PFSK-1 (cell line): ENCODE results near the gene CRNKL1.

Experiments
- FOXP2 ChIP-seq: optimal IDR thresholded peaks from 2 replicates; pipeline ENCODE3; 2011; ENCODE audit warnings: borderline replicate concordance, control low read depth, inconsistent platforms; ENCODE audit not compliant: insufficient read depth; ENCODE audit errors: extremely low read length, extremely low read depth
- POLR2AphosphoS5 ChIP-seq: IDR thresholded peaks from 2 replicates; pipeline ENCODE4 v1.6.1; 2012; ENCODE audit warnings: low read depth, mild to moderate bottlenecking, control low read depth, low read length, moderate library complexity
- REST ChIP-seq, 2 experiments: IDR thresholded peaks; 2 replicates each; pipeline versions ENCODE4 v1.6.1 to v1.8.0; 2011 to 2012; ENCODE audit warnings: low read depth in 2 of 2, low read length in 2 of 2, control low read depth in 1 of 2, inconsistent platforms in 1 of 2, mild to moderate bottlenecking in 1 of 2, moderate library complexity in 1 of 2; ENCODE audit not compliant: insufficient read depth in 1 of 2
- SIN3A ChIP-seq: IDR thresholded peaks from 2 replicates; pipeline ENCODE4 v1.6.1; 2012; ENCODE audit warnings: mild to moderate bottlenecking, low read length, moderate library complexity, borderline replicate concordance; ENCODE audit not compliant: insufficient read depth
- TAF1 ChIP-seq: IDR thresholded peaks from 2 replicates; pipeline ENCODE4 v1.6.1; 2012; ENCODE audit warnings: low read length, control low read depth, borderline replicate concordance; ENCODE audit not compliant: insufficient read depth

The CRNKL1 gene

GRCh38 chr20:20021835-20022234, 30.4 kb downstream of the CRNKL1 start:
- no peak for TF ChIP-seq FOXP2
- TF ChIP-seq REST (IDR thresholded peaks at IDR 0.05; ENCODE audit: insufficient read depth in 1 of 2, low read depth in 2 of 2, low read length in 2 of 2): no peak
- TF ChIP-seq POLR2AphosphoS5: no peak
- TF ChIP-seq SIN3A: no peak
- no peak for TF ChIP-seq TAF1

- TF ChIP-seq SIN3A: no peak
- TF ChIP-seq REST (IDR thresholded peaks at IDR 0.05; ENCODE audit: insufficient read depth in 1 of 2, low read depth in 2 of 2, low read length in 2 of 2): no peak
- TF ChIP-seq POLR2AphosphoS5: no peak
- TF ChIP-seq TAF1: no peak
- TF ChIP-seq FOXP2: no peak
Observed at GRCh38 chr20:20020908-20021307, 31.4 kb downstream of the CRNKL1 start.

- no peak for TF ChIP-seq TAF1
- no peak for TF ChIP-seq POLR2AphosphoS5
- no peak for TF ChIP-seq REST (IDR thresholded peaks at IDR 0.05; ENCODE audit: insufficient read depth in 1 of 2, low read depth in 2 of 2, low read length in 2 of 2)
Observed at GRCh38 chr20:20019123-20019522, 33.1 kb downstream of the CRNKL1 start.

- TF ChIP-seq POLR2AphosphoS5 (no peak), REST (IDR thresholded peaks at IDR 0.05; ENCODE audit: insufficient read depth in 1 of 2, low read depth in 2 of 2, low read length in 2 of 2) (no peak), SIN3A (no peak), FOXP2 (no peak), TAF1 (no peak)
Observed at GRCh38 chr20:20018366-20018765, 33.9 kb downstream of the CRNKL1 start.

GRCh38 chr20:20017844-20018185, 34.5 kb downstream of the CRNKL1 start:
- no peak for TF ChIP-seq FOXP2
- no peak for TF ChIP-seq REST (IDR thresholded peaks at IDR 0.05; ENCODE audit: insufficient read depth in 1 of 2, low read depth in 2 of 2, low read length in 2 of 2)
- no peak for TF ChIP-seq TAF1
- no peak for TF ChIP-seq SIN3A
